B cell (primary cell): ENCODE results near the gene FCER2.

Experiments
- EZH2 ChIP-seq: IDR thresholded peaks from 2 replicates; pipeline ENCODE4 v1.6.1; 2012; ENCODE audit warnings: borderline replicate concordance, low read depth, mild to moderate bottlenecking, moderate library complexity, low read length; ENCODE audit not compliant: insufficient read depth, poor library complexity, severe bottlenecking
- TF ChIP-seq, protein P1 (sequence below): fragments of 200-600 bp; IDR thresholded peaks from one replicate; pipeline ENCODE4 v1.8.0; 2022; ENCODE audit warnings: antibody characterized with exemption, mild to moderate bottlenecking

DNA sequence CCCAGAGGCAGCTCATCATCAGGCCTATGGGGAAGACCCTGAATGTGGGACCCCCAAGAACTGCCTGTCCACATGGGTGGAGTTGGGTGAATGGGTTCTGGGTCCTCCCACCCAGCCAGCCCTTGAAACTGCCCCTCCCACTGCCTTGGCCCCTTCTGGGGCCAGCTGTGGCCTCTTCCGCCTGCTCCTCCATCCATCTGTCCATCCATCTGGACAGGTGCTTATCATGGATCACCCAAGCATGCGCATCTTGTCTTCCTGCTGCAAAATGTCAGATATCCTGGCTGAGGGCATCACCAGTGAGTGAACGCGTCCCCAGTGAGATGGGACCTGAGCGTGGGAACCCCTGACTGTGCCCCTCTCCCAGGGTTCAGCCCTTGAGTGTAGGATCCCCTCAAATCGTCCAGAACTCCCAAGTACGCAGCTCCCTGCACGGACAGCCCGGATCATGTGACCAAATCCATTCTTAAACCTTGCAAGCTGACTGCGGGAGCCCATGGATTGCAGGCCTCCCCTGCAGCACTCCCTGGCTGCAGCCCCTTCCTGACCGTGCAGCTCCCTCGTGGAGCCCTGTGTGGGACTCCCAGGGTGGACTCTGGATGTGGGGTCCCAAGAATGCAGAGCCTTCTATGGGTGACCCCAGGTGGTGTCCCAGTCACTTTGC is 63.0 kb downstream of the FCER2 start:
- TF ChIP-seq, protein P1, sequence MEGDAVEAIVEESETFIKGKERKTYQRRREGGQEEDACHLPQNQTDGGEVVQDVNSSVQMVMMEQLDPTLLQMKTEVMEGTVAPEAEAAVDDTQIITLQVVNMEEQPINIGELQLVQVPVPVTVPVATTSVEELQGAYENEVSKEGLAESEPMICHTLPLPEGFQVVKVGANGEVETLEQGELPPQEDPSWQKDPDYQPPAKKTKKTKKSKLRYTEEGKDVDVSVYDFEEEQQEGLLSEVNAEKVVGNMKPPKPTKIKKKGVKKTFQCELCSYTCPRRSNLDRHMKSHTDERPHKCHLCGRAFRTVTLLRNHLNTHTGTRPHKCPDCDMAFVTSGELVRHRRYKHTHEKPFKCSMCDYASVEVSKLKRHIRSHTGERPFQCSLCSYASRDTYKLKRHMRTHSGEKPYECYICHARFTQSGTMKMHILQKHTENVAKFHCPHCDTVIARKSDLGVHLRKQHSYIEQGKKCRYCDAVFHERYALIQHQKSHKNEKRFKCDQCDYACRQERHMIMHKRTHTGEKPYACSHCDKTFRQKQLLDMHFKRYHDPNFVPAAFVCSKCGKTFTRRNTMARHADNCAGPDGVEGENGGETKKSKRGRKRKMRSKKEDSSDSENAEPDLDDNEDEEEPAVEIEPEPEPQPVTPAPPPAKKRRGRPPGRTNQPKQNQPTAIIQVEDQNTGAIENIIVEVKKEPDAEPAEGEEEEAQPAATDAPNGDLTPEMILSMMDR: no peak
- no peak for TF ChIP-seq EZH2
